Smooth muscle cell (in vitro differentiated cells): ENCODE results near the gene PRAMEF1. TPM values are rescaled to one million over a fixed set of nuclear protein-coding genes. Genes with fewer than 3 reads are reported as not detected.
"Not testable (repeated sequence)": the region's sequence is repeated elsewhere in the genome, so short reads cannot be mapped to it uniquely, and the experiment has no call there.

Source experiments
- DNase-seq: peaks from one replicate; lab custom pipeline; 2025; ENCODE audit not compliant: unreplicated experiment; lab: John Stamatoyannopoulos, UW
- H2AFZ ChIP-seq: fragments of 200-600 bp; sonication (generic); 2 replicates; pipeline ENCODE4 v1.6.0; 2016; ENCODE audit warnings: antibody characterized with exemption, low read depth, mild to moderate bottlenecking
- H3F3A ChIP-seq: fragments of 200-600 bp; sonication (generic); 2 replicates; pipeline ENCODE4 v1.6.0; 2017; ENCODE audit warnings: antibody characterized with exemption, low read depth
- H3K27ac ChIP-seq: fragments of 200-600 bp; sonication (generic); 2 replicates; pipeline ENCODE4 v1.5.1; 2016; ENCODE audit warnings: low read depth, mild to moderate bottlenecking
- H3K27me3 ChIP-seq: fragments of 200-600 bp; sonication (generic); 2 replicates; pipeline ENCODE4 v1.6.1; 2016; ENCODE audit warnings: low read depth, mild to moderate bottlenecking
- H3K36me3 ChIP-seq: fragments of 200-600 bp; sonication (generic); 2 replicates; pipeline ENCODE4 v1.5.1; 2016; ENCODE audit warnings: low read depth
- H3K4me1 ChIP-seq: fragments of 200-600 bp; sonication (generic); 2 replicates; pipeline ENCODE4 v1.5.1; 2016; ENCODE audit warnings: low read depth
- H3K4me2 ChIP-seq: fragments of 200-600 bp; sonication (generic); 2 replicates; pipeline ENCODE4 v1.6.0; 2016; ENCODE audit warnings: mild to moderate bottlenecking
- H3K4me3 ChIP-seq: fragments of 200-600 bp; sonication (generic); 2 replicates; pipeline ENCODE4 v1.5.1; 2016; ENCODE audit warnings: mild to moderate bottlenecking
- H3K79me2 ChIP-seq: fragments of 200-600 bp; sonication (generic); 2 replicates; pipeline ENCODE4 v1.6.0; 2016; ENCODE audit warnings: low read depth, mild to moderate bottlenecking
- H3K9ac ChIP-seq: fragments of 200-600 bp; sonication (generic); 2 replicates; pipeline ENCODE4 v1.6.0; 2016; ENCODE audit warnings: low read depth
- H3K9me3 ChIP-seq: fragments of 200-600 bp; sonication (generic); replicated peaks from 2 replicates; pipeline ENCODE4 v1.5.1; 2016; ENCODE audit warnings: low read depth
- H4K20me1 ChIP-seq: fragments of 200-600 bp; sonication (generic); 2 replicates; pipeline ENCODE4 v1.6.0; 2016; ENCODE audit warnings: low read depth
- whole genome bisulfite sequencing: methylation state at CpG from one replicate; pipeline ENCODE4 v1.1.7; 2016; ENCODE audit warnings: low lambda C conversion rate; 5-methylcytosine and 5-hydroxymethylcytosine counted together
- polyA plus RNA-seq: library from polyadenylated mRNA; unstranded; fragments of >200 nt; fragmentation: Nextera tagmentation; extraction: Ambion mirVana; gene quantifications from 2 replicates; pipeline ENCODE4 v1.2.1, GENCODE V29; 2016
- total RNA-seq: library from RNA; depleted of rRNA; stranded (reverse); fragments of >200 nt; gene quantifications from 2 replicates; pipeline ENCODE4 v1.2.3, GENCODE V29; 2014

PRAMEF1 gene
- total and polyA plus RNA-seq, 2 experiments from 2014 or later: not detected

- H3K9me3 ChIP-seq, H3K4me3 ChIP-seq, DNase-seq, H3K4me1 ChIP-seq, H3K27ac ChIP-seq, H4K20me1 ChIP-seq, H3K27me3 ChIP-seq, H3K4me2 ChIP-seq, H3K9ac ChIP-seq, H3K36me3 ChIP-seq, H3K79me2 ChIP-seq, H2AFZ ChIP-seq, H3F3A ChIP-seq: not testable (repeated sequence)
- WGBS: 38% methylated on average over 3 of the region's 3 CpGs
Observed at GRCh38 chr1:12831310-12831709, 40.1 kb downstream of the PRAMEF1 start, which contains the start of gene PRAMEF11. Gene PRAMEF11, minus strand, starts transcription at chr1:12831410. Its CDS starts 2,621 bp downstream, at chr1:12828789.

GRCh38 chr1:12833251-12833650 is 42.1 kb downstream of the PRAMEF1 start:
- not testable (repeated sequence) for H2AFZ ChIP-seq, H3K4me1 ChIP-seq, DNase-seq, H3K4me3 ChIP-seq, H4K20me1 ChIP-seq, H3K36me3 ChIP-seq, H3K9ac ChIP-seq, H3K9me3 ChIP-seq, H3K4me2 ChIP-seq, H3K79me2 ChIP-seq, H3F3A ChIP-seq, H3K27ac ChIP-seq, H3K27me3 ChIP-seq
- 58% methylated on average over 2 of the region's 2 CpGs for WGBS

Other genes starting within 250 kb of the PRAMEF1 start
- 2.7 and 9.5 TPM in 2 replicates for gene DHRS3, start 173.2 kb upstream of the PRAMEF1 start, total RNA-seq
- 0.89 and 2.8 TPM in 2 replicates for gene DHRS3, start 173.2 kb upstream of the PRAMEF1 start, polyA plus RNA-seq
- not detected in 2 replicates for gene AADACL4, start 147.3 kb upstream of the PRAMEF1 start, total RNA-seq
- not detected in 2 replicates for gene AADACL4, start 147.3 kb upstream of the PRAMEF1 start, polyA plus RNA-seq
- gene AADACL3, start 75.3 kb upstream of the PRAMEF1 start, total RNA-seq: 0.13 TPM in 1 of 2 replicates, not detected in the other
- 0.25 TPM in 1 of 2 replicates, not detected in the other for gene AADACL3, start 75.3 kb upstream of the PRAMEF1 start, polyA plus RNA-seq
- not detected in 2 replicates for gene CFAP107, start 45.2 kb upstream of the PRAMEF1 start, total RNA-seq
- gene CFAP107, start 45.2 kb upstream of the PRAMEF1 start, polyA plus RNA-seq: not detected in 2 replicates
- gene PRAMEF12, start 17.7 kb upstream of the PRAMEF1 start, total RNA-seq: not detected in 2 replicates
- not detected in 2 replicates for gene PRAMEF12, start 17.7 kb upstream of the PRAMEF1 start, polyA plus RNA-seq
- gene PRAMEF11, start 40.0 kb downstream of the PRAMEF1 start, total RNA-seq: not detected in 2 replicates
- not detected in 2 replicates for gene PRAMEF11, start 40.0 kb downstream of the PRAMEF1 start, polyA plus RNA-seq
- not detected in 2 replicates for gene HNRNPCL1, start 57.3 kb downstream of the PRAMEF1 start, total RNA-seq
- gene HNRNPCL1, start 57.3 kb downstream of the PRAMEF1 start, polyA plus RNA-seq: not detected in 2 replicates
- not detected in 2 replicates for gene PRAMEF2, start 65.7 kb downstream of the PRAMEF1 start, total RNA-seq
- not detected in 2 replicates for gene PRAMEF2, start 65.7 kb downstream of the PRAMEF1 start, polyA plus RNA-seq
- gene PRAMEF4, start 94.8 kb downstream of the PRAMEF1 start, total RNA-seq: not detected in 2 replicates
- not detected in 2 replicates for gene PRAMEF4, start 94.8 kb downstream of the PRAMEF1 start, polyA plus RNA-seq
- not detected in 2 replicates for gene PRAMEF10, start 106.9 kb downstream of the PRAMEF1 start, total RNA-seq
- not detected in 2 replicates for gene PRAMEF10, start 106.9 kb downstream of the PRAMEF1 start, polyA plus RNA-seq
- gene PRAMEF7, start 125.2 kb downstream of the PRAMEF1 start, total RNA-seq: not detected in 2 replicates
- not detected in 2 replicates for gene PRAMEF7, start 125.2 kb downstream of the PRAMEF1 start, polyA plus RNA-seq
- gene PRAMEF6, start 156.2 kb downstream of the PRAMEF1 start, total RNA-seq: not detected in 2 replicates
- gene PRAMEF6, start 156.2 kb downstream of the PRAMEF1 start, polyA plus RNA-seq: not detected in 2 replicates